ENCODE data around the gene MYH10. TPM values are rescaled to one million over a fixed set of nuclear protein-coding genes. Genes with fewer than 3 reads are reported as not detected.

MYH10 gene
- total RNA-seq, 1 donor from 2014 or later, result 274 TPM

GRCh38 chr17:8499171-8499570 is 131.4 kb downstream of the MYH10 start:
- no peak for DNase-seq (ENCODE audit: low read depth in 2 of 2)

DNA sequence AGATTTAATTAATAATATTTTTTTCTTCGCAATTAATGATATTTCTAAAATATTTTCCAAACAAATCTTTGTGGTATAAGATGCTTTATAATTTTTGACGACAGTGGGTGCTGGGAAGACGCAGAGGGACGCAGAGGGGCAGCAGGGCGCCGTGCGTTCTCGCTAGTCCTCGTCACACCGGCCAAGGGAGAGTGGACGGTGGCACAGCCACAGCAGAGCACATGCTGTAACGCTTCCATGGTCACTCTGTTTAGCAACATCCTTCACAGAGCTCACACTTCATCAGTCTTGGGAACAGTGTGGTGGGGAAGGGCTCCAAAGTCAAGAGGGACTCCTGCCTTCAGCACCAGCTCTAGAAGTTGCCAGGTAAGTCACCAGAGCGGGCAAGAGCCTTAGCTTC is 134.4 kb downstream of the MYH10 start:
- DNase-seq (ENCODE audit: low read depth in 2 of 2), result no peak

DNA sequence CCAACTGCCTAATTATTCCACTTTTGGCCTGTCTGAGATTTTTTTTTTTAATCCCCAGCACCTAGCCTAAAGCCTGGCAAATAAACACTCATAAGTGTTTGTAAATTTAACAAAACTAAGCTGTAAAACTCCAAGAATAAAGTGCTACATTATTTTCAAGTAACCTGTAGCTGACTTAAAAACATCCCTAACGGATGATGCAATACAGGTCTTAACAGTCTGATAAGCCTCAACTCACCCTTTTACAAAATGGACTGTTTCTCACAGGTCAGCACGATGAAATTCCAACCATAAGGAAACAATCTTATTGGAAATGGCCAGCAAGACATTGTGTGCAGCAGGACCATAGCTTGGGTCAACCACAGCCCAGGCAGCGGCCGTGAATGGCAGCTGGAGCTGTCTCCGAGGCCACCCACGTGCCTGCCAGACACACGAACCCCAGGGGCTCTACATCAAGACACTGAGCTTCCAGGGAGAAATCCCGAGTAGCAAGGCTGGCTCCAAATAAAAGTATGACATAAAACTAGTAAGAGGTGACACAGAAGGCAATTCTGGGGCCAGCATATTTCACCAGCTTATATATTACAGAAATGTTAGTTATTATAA is 135.9 kb downstream of the MYH10 start:
- DNase-seq (ENCODE audit: low read depth in 2 of 2), result no peak

GRCh38 chr17:8494021-8494420 is 136.5 kb downstream of the MYH10 start:
- no peak for DNase-seq (ENCODE audit: low read depth in 2 of 2)

DNA sequence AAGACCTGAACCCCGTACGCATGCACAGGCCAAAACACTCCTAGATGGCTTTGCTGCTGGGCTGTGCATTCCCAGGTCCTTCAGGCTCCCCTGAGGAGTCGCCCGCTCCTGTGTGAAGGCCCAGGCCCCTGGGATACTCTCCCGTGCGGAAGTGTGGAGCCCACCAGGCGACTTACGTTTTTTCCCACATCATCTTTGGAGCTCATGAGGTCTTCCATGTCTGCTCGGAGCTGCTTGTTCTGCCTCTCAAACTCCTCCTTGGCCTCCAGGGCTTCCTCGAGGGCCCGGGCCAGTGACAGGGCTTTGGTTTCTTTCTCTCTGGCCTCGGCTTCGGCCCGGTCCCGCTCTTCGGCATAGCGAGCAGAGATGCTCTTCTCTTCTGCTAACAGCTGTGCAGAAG is 138.4 kb downstream of the MYH10 start:
- DNase-seq (ENCODE audit: low read depth in 2 of 2), result no peak

DNA sequence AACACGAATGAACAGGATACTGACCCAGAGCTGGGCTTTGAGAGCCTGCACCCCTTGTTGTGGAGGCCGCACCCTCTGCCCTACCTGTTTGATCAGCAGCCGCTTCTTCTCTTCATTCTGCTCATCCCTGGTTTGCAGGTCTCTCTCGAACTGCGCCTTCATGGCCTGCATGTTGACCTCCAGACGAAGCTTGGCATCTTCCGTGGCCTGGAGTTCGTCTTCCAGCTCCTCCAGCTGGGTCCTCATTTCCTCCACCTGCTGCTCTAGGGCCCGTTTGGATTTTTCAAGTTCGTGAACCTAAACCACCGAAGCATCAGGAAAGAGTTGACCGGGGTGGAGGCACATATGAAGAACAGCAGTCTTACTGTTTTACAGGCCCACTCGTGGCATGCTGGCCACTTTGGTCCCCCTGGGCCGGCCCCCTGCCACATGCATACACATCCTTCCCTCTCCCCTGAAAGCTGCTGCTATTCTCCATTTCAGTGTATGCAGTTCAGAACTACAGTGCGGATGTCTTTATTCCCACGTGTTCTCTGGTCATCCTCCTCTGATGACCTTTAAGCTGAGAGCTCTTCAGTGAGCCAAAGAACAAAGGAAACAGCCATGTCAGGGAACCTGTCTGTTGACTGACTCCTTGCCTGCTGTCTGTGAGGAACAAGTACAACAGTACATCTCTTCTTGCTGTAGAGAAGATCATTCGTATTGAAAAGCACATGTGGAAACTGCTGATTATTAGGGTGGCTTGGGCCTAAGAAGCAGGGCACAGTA is 140.1 kb downstream of the MYH10 start:
- no peak for DNase-seq (ENCODE audit: low read depth in 2 of 2)

DNA sequence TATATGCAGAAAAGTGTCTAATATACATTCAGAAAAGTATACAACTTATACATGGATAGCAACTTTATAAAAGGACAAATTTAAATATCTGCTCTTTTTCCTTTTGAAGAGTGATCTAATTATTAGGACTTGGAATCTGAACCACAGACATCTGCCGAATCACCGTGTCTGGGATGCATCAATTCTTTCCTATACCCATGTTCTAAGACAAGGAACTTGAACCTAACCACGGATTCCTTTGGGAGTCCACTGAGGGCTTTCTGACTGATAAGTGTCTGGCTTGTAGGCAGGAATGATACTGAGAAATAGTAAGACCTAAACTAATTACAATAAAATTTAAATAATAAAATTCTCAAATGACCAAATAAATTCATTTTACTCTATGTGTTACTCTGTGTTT is 140.7 kb downstream of the MYH10 start:
- no peak for DNase-seq (ENCODE audit: low read depth in 2 of 2)

DNA sequence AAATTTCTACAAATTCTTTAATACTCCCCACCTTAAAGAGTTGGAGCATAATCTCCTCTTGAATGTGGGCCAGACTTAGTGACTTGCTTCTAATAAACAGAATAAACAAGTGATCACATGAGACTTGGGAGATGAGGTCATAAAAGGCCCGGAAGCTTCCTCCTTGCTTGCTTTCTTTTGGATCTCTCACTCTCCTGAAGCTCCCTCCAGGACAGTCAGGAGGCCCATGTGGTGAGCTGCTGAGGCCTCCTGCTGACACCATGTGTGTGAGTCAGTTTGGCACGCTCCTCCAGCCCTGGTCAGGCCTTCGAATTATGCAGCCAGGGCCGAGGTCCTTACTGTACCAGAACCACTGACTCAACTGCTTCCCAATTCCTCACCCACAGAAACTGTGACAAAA is 141.6 kb downstream of the MYH10 start:
- peak in 1 of 2 donors; percentile 60 for DNase-seq (ENCODE audit: low read depth in 2 of 2)

GRCh38 chr17:8488491-8488890 is 142.0 kb downstream of the MYH10 start:
- DNase-seq (ENCODE audit: low read depth in 2 of 2), result no peak

GRCh38 chr17:8487743-8488142 is 142.8 kb downstream of the MYH10 start:
- no peak for DNase-seq (ENCODE audit: low read depth in 2 of 2)

- DNase-seq (ENCODE audit: low read depth in 2 of 2), result no peak
Observed at GRCh38 chr17:8487130-8487645, 143.3 kb downstream of the MYH10 start.

GRCh38 chr17:8485491-8485890 is 145.0 kb downstream of the MYH10 start:
- DNase-seq (ENCODE audit: low read depth in 2 of 2), result no peak

DNA sequence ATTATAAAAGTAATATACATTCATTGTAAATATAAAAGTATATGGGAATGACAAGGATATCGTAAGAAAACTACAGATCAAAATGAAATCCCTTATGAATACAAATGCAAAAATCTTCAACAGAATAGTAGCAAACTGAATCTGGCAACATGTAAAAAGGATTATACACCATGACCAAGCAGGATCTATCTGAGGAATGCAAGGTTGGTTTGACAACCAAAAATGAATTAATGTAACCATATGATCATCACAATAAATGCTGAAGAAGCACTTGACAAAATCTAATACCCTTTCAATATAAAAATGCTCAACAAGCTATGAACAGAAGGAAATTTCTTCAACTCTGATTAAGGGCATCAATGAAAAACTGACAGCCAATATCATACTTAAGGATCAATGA is 146.1 kb downstream of the MYH10 start:
- no peak for DNase-seq (ENCODE audit: low read depth in 2 of 2)

DNA sequence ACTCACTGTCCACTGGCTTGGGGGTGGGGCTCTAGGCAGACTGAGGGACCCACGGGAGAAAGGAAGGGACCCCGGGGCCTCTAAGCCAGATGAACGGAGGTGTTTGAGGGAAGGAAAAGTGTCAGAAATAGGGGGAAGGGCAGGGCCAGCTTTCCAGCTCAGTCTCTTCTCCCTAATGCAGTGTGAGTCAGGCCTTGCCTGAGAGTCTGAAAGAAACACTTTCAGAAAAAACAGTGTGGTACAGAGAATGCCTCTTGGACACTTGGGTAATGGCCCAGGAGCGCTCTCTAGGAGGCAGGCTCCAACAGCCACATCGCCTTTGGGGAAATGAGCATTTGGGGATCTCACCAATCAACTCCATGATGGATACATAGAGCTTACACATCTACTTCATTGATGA is 148.0 kb downstream of the MYH10 start:
- DNase-seq (ENCODE audit: low read depth in 2 of 2), result no peak

- DNase-seq (ENCODE audit: low read depth in 2 of 2), result no peak
Observed at GRCh38 chr17:8481703-8482102, 148.8 kb downstream of the MYH10 start.

- DNase-seq (ENCODE audit: low read depth in 2 of 2), result no peak
Observed at GRCh38 chr17:8481089-8481488, 149.4 kb downstream of the MYH10 start.

- no peak for DNase-seq (ENCODE audit: low read depth in 2 of 2)
Observed at GRCh38 chr17:8480011-8480976, 150.2 kb downstream of the MYH10 start.

DNA sequence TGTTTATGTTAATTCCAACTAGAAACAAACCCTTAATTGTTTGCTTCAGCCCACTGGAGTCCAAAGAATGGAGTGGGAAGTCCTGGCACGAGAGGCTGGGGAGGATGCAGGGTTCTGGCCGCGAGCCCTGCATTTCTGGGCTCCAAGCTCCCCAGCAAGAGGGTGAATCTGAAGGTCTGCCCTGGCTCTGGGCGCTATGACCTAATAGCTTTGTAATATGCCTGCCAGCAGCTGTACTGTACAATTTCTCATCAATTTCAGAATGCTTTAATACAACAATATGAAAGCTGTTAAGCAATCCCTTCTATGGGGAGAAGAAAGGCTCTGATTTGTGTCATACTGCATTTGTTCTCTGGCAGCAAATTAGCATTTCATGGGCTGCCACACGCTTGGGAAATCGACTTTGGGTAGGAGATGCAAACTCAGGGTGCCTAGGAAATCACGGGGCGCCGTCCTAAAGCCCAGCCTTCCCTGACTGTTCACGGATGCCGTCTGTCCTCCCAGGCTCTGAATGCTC is 151.0 kb downstream of the MYH10 start:
- DNase-seq (ENCODE audit: low read depth in 2 of 2), result no peak

- no peak for DNase-seq (ENCODE audit: low read depth in 2 of 2)
Observed at GRCh38 chr17:8477715-8478441, 152.6 kb downstream of the MYH10 start.

DNA sequence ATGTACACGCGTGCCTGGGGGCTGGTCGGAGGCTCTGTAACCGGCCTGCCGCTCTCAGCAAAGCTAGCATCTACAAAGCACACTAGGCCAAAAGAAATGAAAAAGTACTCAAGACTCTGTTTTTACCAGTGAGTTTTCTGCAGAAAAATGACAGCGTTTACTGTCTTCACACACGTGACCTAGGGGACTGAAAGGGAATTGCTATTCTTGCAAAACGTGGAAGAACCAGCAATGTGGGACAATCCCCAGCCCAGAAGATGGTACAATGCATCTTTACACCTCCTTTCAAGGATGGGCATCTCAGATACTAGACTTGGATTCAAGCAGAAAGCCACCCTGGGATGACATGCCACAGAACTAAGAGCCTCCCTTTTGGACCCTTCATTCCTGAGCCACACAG is 153.4 kb downstream of the MYH10 start:
- no peak for DNase-seq (ENCODE audit: low read depth in 2 of 2)

DNA sequence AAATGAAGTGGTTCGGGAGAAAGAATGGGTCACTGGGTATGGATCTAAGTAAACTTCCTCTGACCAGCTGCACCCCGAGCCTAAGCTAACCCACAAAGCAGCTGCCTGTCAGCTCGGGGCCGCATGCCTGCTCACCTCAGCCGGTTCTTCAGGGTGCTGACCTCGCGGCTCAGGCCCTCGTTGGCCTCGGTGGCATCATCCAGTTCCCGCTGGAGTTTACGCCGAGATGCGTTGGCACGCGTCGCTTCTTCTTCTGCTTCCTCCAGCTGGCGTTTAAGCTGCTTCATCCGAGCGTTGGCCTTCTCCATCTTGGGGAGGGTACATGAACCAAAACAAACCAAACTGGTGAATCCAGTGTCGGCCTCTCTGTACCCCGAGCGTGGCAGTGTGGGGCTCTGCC is 153.8 kb downstream of the MYH10 start:
- no peak for DNase-seq (ENCODE audit: low read depth in 2 of 2)
